ENCODE data around the gene EPM2AIP1.

- TF ChIP-seq GATA2 (IDR thresholded peaks at IDR 0.05; ENCODE audit: low read depth, low read length) (no peak), GATA3 (IDR thresholded peaks at IDR 0.05; ENCODE audit: low read depth, low read length) (no peak)
These were observed 28.1 kb downstream of the EPM2AIP1 start for GRCh38 chr3:36964817-36965216.
